OCI-LY1 (cell line): ENCODE measurements around the gene GZF1.

ENCODE experiments used
- EZH2 ChIP-seq: fragments of 200-600 bp; sonication (generic), shearing (Covaris generic); IDR thresholded peaks from 2 replicates; pipeline ENCODE4 v1.8.0; 2017; ENCODE audit warnings: borderline replicate concordance, mixed run types, mild to moderate bottlenecking, antibody characterized with exemption, low read length, moderate library complexity, mixed read lengths
- TF ChIP-seq, protein P1 (sequence below): fragments of 200-600 bp; sonication (generic), shearing (Covaris generic); IDR thresholded peaks from 2 replicates; pipeline ENCODE4 v1.5.1; 2017; ENCODE audit warnings: mild to moderate bottlenecking, antibody characterized with exemption, low read length, moderate library complexity, mixed read lengths

- TF ChIP-seq, protein P1, sequence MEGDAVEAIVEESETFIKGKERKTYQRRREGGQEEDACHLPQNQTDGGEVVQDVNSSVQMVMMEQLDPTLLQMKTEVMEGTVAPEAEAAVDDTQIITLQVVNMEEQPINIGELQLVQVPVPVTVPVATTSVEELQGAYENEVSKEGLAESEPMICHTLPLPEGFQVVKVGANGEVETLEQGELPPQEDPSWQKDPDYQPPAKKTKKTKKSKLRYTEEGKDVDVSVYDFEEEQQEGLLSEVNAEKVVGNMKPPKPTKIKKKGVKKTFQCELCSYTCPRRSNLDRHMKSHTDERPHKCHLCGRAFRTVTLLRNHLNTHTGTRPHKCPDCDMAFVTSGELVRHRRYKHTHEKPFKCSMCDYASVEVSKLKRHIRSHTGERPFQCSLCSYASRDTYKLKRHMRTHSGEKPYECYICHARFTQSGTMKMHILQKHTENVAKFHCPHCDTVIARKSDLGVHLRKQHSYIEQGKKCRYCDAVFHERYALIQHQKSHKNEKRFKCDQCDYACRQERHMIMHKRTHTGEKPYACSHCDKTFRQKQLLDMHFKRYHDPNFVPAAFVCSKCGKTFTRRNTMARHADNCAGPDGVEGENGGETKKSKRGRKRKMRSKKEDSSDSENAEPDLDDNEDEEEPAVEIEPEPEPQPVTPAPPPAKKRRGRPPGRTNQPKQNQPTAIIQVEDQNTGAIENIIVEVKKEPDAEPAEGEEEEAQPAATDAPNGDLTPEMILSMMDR: no peak
- TF ChIP-seq EZH2: no peak
These were observed 36.0 kb downstream of the GZF1 start for GRCh38 chr20:23397961-23398360.
